Measurements from ENCODE around the gene TMEM271. TPM values are rescaled to one million over a fixed set of nuclear protein-coding genes. Genes with fewer than 3 reads are reported as not detected.
A peak's percentile ranks its signal among the peaks of the same experiment; 100 is the strongest.

The TMEM271 gene
- total RNA-seq, 2 donors from 2014 or later = not detected

GRCh38 chr4:613126-613525, 37.0 kb upstream of the TMEM271 start:
- Histone ChIP-seq H3K36me3 (ENCODE audit: control insufficient read depth, insufficient read depth, low read length) (no peaks in the 10 kb centered on the region), H3K9me3 (ENCODE audit: control insufficient read depth, low read length) (no peaks in the 10 kb centered on the region), H3K9ac (ENCODE audit: extremely low read depth, low read length, poor library complexity, severe bottlenecking) (no peak overlapping the region), H3K4me3 (ENCODE audit: low read length) (no peak overlapping the region), H3K27me3 (ENCODE audit: control insufficient read depth, insufficient read depth, low read length, poor library complexity, severe bottlenecking) (no peaks in the 10 kb centered on the region), H3K4me1 (ENCODE audit: control insufficient read depth, insufficient read depth, low read length) (no peaks in the 10 kb centered on the region), H3K27ac (ENCODE audit: low read depth, low read length) (no peak overlapping the region)
- H3K9me3 Mint-ChIP-seq = peaks cover 4% of the 10 kb centered on the region
- no peaks in the 10 kb centered on the region for H3K36me3 Mint-ChIP-seq (ENCODE audit: low read depth)
- 79 to 89% methylated on average over 6 to 9 of the region's 9 CpGs for WGBS, 2 experiments (ENCODE audit: insufficient coverage in 1 of 2, insufficient read length in 1 of 2)
- H3K27me3 Mint-ChIP-seq (ENCODE audit: insufficient read depth) = peaks cover 19% of the 10 kb centered on the region
- no peak overlapping the region for H3K27ac Mint-ChIP-seq
- DNase-seq = no peak
- H3K4me1 Mint-ChIP-seq = no peaks in the 10 kb centered on the region
- H3K4me3 Mint-ChIP-seq = no peak overlapping the region
- no peak for TF ChIP-seq CTCF (conservative IDR thresholded peaks at IDR 0.05)

- Mint-ChIP-seq H3K36me3 (ENCODE audit: low read depth) (no peaks in the 10 kb centered on the region), H3K27me3 (ENCODE audit: insufficient read depth) (peaks cover 19% of the 10 kb centered on the region), H3K4me3 (no peak overlapping the region), H3K27ac (no peak overlapping the region), H3K9me3 (peaks cover 3% of the 10 kb centered on the region), H3K4me1 (no peaks in the 10 kb centered on the region)
- Histone ChIP-seq H3K27ac (ENCODE audit: low read depth, low read length) (no peak overlapping the region), H3K4me1 (ENCODE audit: control insufficient read depth, insufficient read depth, low read length) (no peaks in the 10 kb centered on the region), H3K9ac (ENCODE audit: extremely low read depth, low read length, poor library complexity, severe bottlenecking) (no peak overlapping the region), H3K9me3 (ENCODE audit: control insufficient read depth, low read length) (no peaks in the 10 kb centered on the region), H3K27me3 (ENCODE audit: control insufficient read depth, insufficient read depth, low read length, poor library complexity, severe bottlenecking) (no peaks in the 10 kb centered on the region), H3K36me3 (ENCODE audit: control insufficient read depth, insufficient read depth, low read length) (no peaks in the 10 kb centered on the region), H3K4me3 (ENCODE audit: low read length) (no peak overlapping the region)
- 90 to 100% methylated on average over 1 to 7 of the region's 7 CpGs for WGBS, 2 experiments (ENCODE audit: insufficient coverage in 1 of 2, insufficient read length in 1 of 2)
- DNase-seq = peak; percentile 26
- no peak for TF ChIP-seq CTCF (conservative IDR thresholded peaks at IDR 0.05)
Observed at GRCh38 chr4:612749-613125, 36.6 kb upstream of the TMEM271 start.

- H3K27ac Mint-ChIP-seq = no peak overlapping the region
Observed at GRCh38 chr4:612052-612748, 36.1 kb upstream of the TMEM271 start.

More at GRCh38 chr4:612052-612748, 36.1 kb upstream of the TMEM271 start:
- H3K4me3 ChIP-seq (ENCODE audit: low read length) = no peak overlapping the region
- H3K4me3 Mint-ChIP-seq = no peak overlapping the region
- TF ChIP-seq CTCF (conservative IDR thresholded peaks at IDR 0.05) = no peak
- H3K36me3 Mint-ChIP-seq (ENCODE audit: low read depth) = no peaks in the 10 kb centered on the region
- DNase-seq = peak; percentile 20
- no peaks in the 10 kb centered on the region for H3K4me1 ChIP-seq (ENCODE audit: control insufficient read depth, insufficient read depth, low read length)
- H3K9me3 ChIP-seq (ENCODE audit: control insufficient read depth, low read length) = no peaks in the 10 kb centered on the region
- H3K4me1 Mint-ChIP-seq = no peaks in the 10 kb centered on the region
- no peaks in the 10 kb centered on the region for H3K36me3 ChIP-seq (ENCODE audit: control insufficient read depth, insufficient read depth, low read length)
- H3K27me3 ChIP-seq (ENCODE audit: control insufficient read depth, insufficient read depth, low read length, poor library complexity, severe bottlenecking) = no peaks in the 10 kb centered on the region
- no peak overlapping the region for H3K9ac ChIP-seq (ENCODE audit: extremely low read depth, low read length, poor library complexity, severe bottlenecking)
- H3K9me3 Mint-ChIP-seq = no peaks in the 10 kb centered on the region
- WGBS, 2 experiments (ENCODE audit: insufficient coverage in 1 of 2, insufficient read length in 1 of 2) = 90 to 97% methylated on average over 16 to 22 of the region's 22 CpGs
- peaks cover 19% of the 10 kb centered on the region for H3K27me3 Mint-ChIP-seq (ENCODE audit: insufficient read depth)
- no peak overlapping the region for H3K27ac ChIP-seq (ENCODE audit: low read depth, low read length)
